A549 (cell line): Measurements from ENCODE around the gene TMA7B. TPM values are rescaled to one million over a fixed set of nuclear protein-coding genes. Genes with fewer than 3 reads are reported as not detected.

Experiments used
- ATAC-seq, 2 experiments: fragments of 200-7000 bp in 1 of 2; fragments of >200 bp in 1 of 2; cut with Nextera tagmentation in 1 of 2; cut with Tn5 transposase in 1 of 2; 3 replicates each; pipeline versions ENCODE4 v1.8.0 to v1.9.1; 2018 to 2020; ENCODE audit warnings: mild to moderate bottlenecking in 1 of 2, moderate library complexity in 1 of 2
- CTCF ChIA-PET: fragments of 300-600 bp; sonication (Branson Sonifier 250); formaldehyde crosslinking; extraction: SDS; loops from one replicate; lab custom pipeline; 2021; ENCODE audit warnings: antibody characterized with exemption, inconsistent platforms; lab: Yijun Ruan, JAX
- POLR2A ChIA-PET: fragments of 350-600 bp; formaldehyde crosslinking; extraction: SDS; loops from one replicate; lab custom pipeline; 2021; ENCODE audit warnings: antibody characterized with exemption, inconsistent platforms; lab: Yijun Ruan, JAX
- DNase-seq, 2 experiments: peaks; one replicate each; pipeline versions ENCODE4 v3.0.0 to v3.0.0-alpha.2; 2011 to 2016; ENCODE audit warnings: low read depth in 1 of 2, low spot score in 1 of 2
- FAIRE-seq: peaks from 2 replicates; lab custom pipeline; 2011; peaks lifted over from hg19 to GRCh38; lab: Jason Lieb, UNC
- H3K27ac ChIP-seq, 2 experiments: fragments of >200 bp; sonication (Bioruptor Twin); formaldehyde crosslinking; 3 replicates each; pipeline ENCODE4 v1.5.1; 2016 to 2017
- H3K4me1 ChIP-seq: fragments of >200 bp; sonication (Bioruptor Twin); formaldehyde crosslinking; 3 replicates; pipeline ENCODE4 v1.6.1; 2016
- H3K4me2 ChIP-seq: fragments of >200 bp; sonication (Bioruptor Twin); formaldehyde crosslinking; 3 replicates; pipeline ENCODE4 v1.6.1; 2016
- H3K4me3 ChIP-seq: fragments of >200 bp; sonication (Bioruptor Twin); formaldehyde crosslinking; 3 replicates; pipeline ENCODE4 v1.5.1; 2016
- H3K9me3 ChIP-seq: fragments of >200 bp; sonication (Bioruptor Twin); formaldehyde crosslinking; 3 replicates; pipeline ENCODE4 v1.6.1; 2016
- BHLHE40 ChIP-seq: IDR thresholded peaks from 2 replicates; pipeline ENCODE4 v1.6.1; 2012; ENCODE audit warnings: low read depth, low read length, inconsistent platforms
- CBX8 ChIP-seq: fragments of 200-600 bp; sonication (generic); IDR thresholded peaks from 2 replicates; pipeline ENCODE4 v1.6.1; 2016
- CEBPB ChIP-seq, 2 experiments: fragments of >200 bp in 1 of 2; sonication (Bioruptor Twin) in 1 of 2; formaldehyde crosslinking in 1 of 2; IDR thresholded peaks; 2 replicates each; pipeline ENCODE4 v1.6.1; 2012 to 2016
- EHF ChIP-seq: fragments of 250-450 bp; sonication (Bioruptor Pico); IDR thresholded peaks from 2 replicates; pipeline ENCODE4 v1.5.0; 2020; ENCODE audit warnings: mild to moderate bottlenecking
- ESRRA ChIP-seq: fragments of 150-350 bp; IDR thresholded peaks from 2 replicates; pipeline ENCODE4 v1.6.1; 2014; ENCODE audit warnings: mild to moderate bottlenecking, low read length, borderline replicate concordance
- FOSL2 ChIP-seq, 2 experiments: fragments of 450-650 bp in 1 of 2; fragments of >200 bp in 1 of 2; sonication (Bioruptor Twin) in 1 of 2; formaldehyde crosslinking; IDR thresholded peaks; 2 replicates each; pipeline versions ENCODE4 v1.5.0 to v1.6.1; 2016 to 2020; ENCODE audit warnings: mild to moderate bottlenecking in 1 of 2, moderate library complexity in 1 of 2
- GATA3 ChIP-seq: IDR thresholded peaks from 2 replicates; pipeline ENCODE4 v1.6.1; 2012; ENCODE audit warnings: borderline replicate concordance
- HEYL ChIP-seq: fragments of 250-450 bp; sonication (Bioruptor Pico); IDR thresholded peaks from 2 replicates; pipeline ENCODE4 v1.8.0; 2021; ENCODE audit warnings: mild to moderate bottlenecking, moderate library complexity
- HMGXB4 ChIP-seq: fragments of 250-450 bp; sonication (Bioruptor Pico); IDR thresholded peaks from 2 replicates; pipeline ENCODE4 v1.5.0; 2021; ENCODE audit warnings: mild to moderate bottlenecking, moderate library complexity, borderline replicate concordance
- HOXB5 ChIP-seq: fragments of 250-450 bp; sonication (Bioruptor Pico); IDR thresholded peaks from 2 replicates; pipeline ENCODE4 v1.5.0; 2020; ENCODE audit warnings: mild to moderate bottlenecking, moderate library complexity
- JUN ChIP-seq, 2 experiments: fragments of >200 bp; sonication (Bioruptor Twin); formaldehyde crosslinking; IDR thresholded peaks; 2 replicates in 1 of 2; 3 replicates in 1 of 2; pipeline ENCODE4 v1.6.1; 2016 to 2017
- KDM1A ChIP-seq: fragments of 200-600 bp; sonication (generic); IDR thresholded peaks from 2 replicates; pipeline ENCODE4 v1.6.1; 2016; ENCODE audit warnings: low read depth, mild to moderate bottlenecking
- KDM5A ChIP-seq: fragments of 200-600 bp; sonication (generic); IDR thresholded peaks from 2 replicates; pipeline ENCODE4 v1.6.1; 2016; ENCODE audit warnings: antibody characterized with exemption, mild to moderate bottlenecking
- NFE2L2 ChIP-seq: fragments of 150-350 bp; conservative IDR thresholded peaks from 2 replicates; pipeline ENCODE4 v1.6.1; 2014; ENCODE audit warnings: low read length
- RARB ChIP-seq: fragments of 250-450 bp; sonication (Bioruptor Pico); IDR thresholded peaks from 2 replicates; pipeline ENCODE4 v1.8.0; 2021; ENCODE audit warnings: mild to moderate bottlenecking, moderate library complexity
- REST ChIP-seq: fragments of 200-600 bp; sonication (generic); IDR thresholded peaks from 2 replicates; pipeline ENCODE4 v1.6.1; 2016; ENCODE audit warnings: antibody characterized with exemption, mild to moderate bottlenecking, moderate library complexity
- SREBF2 ChIP-seq: fragments of 450-650 bp; IDR thresholded peaks from 2 replicates; pipeline ENCODE4 v1.6.1; 2014; ENCODE audit warnings: mild to moderate bottlenecking, moderate library complexity
- WGBS: methylation state at CpG from one replicate; pipeline ENCODE4 v1.1.6; 2017; ENCODE audit errors: missing lambda C conversion rate; 5-methylcytosine and 5-hydroxymethylcytosine counted together
- polyA plus RNA-seq, 4 experiments: library from polyadenylated mRNA; depleted of rRNA in 3 of 4; stranded (reverse); fragments of >200 nt; fragmentation: RNase III in 1 of 4; extraction: RNeasy Plus Mini Kit Qiagen cat#74134 plus additional on column Dnase treatment in 1 of 4; gene quantifications; 2 replicates in 3 of 4; 3 replicates in 1 of 4; pipeline ENCODE4 v1.2.3, GENCODE V29; 2011 to 2017
- TF ChIP-seq, protein P1 (sequence below): fragments of 150-350 bp; IDR thresholded peaks from 2 replicates; pipeline ENCODE4 v1.6.1; 2014; ENCODE audit warnings: low read depth, mild to moderate bottlenecking, low read length

TMA7B gene
- polyA plus RNA-seq, 2 of the 4 experiments (the other 2 are of a cell fraction), result not detected

GRCh38 chr22:39932918-39933649, 27.1 kb upstream of the TMA7B start (continued):
- no peak for TF ChIP-seq REST

GRCh38 chr22:39933741-39934140, 26.5 kb upstream of the TMA7B start:
- 65% methylated on average over 8 of the region's 8 CpGs for whole genome bisulfite sequencing
- H3K4me1 ChIP-seq, result no peaks in the 10 kb centered on the region
- DNase-seq (no peak), FAIRE-seq (no peak), ATAC-seq (no peak)
- CTCF ChIA-PET, result interaction anchor here (0.6 to 2.0 kb wide), 5 partner anchors 9 to 94 kb away, joined by 3 to 8 read pairs (median 3); no protein-coding TSS in a partner anchor
- TF ChIP-seq, protein P1, sequence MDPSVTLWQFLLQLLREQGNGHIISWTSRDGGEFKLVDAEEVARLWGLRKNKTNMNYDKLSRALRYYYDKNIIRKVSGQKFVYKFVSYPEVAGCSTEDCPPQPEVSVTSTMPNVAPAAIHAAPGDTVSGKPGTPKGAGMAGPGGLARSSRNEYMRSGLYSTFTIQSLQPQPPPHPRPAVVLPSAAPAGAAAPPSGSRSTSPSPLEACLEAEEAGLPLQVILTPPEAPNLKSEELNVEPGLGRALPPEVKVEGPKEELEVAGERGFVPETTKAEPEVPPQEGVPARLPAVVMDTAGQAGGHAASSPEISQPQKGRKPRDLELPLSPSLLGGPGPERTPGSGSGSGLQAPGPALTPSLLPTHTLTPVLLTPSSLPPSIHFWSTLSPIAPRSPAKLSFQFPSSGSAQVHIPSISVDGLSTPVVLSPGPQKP, result no peak
- TF ChIP-seq GATA3 (no peak), JUN (IDR thresholded peaks at IDR 0.05) (no peak), NFE2L2 (no peak), KDM5A (no peak), FOSL2 (IDR thresholded peaks at IDR 0.05) (no peak), FOSL2 (CRISPR knock-in tag; IDR thresholded peaks at IDR 0.05) (no peak), BHLHE40 (no peak), EHF (CRISPR knock-in tag) (no peak), ESRRA (no peak), HMGXB4 (CRISPR knock-in tag) (no peak), CEBPB (IDR thresholded peaks at IDR 0.05) (no peak), KDM1A (no peak), HOXB5 (CRISPR knock-in tag) (no peak), CBX8 (no peak), SREBF2 (no peak)
- no peaks in the 10 kb centered on the region for H3K9me3 ChIP-seq
- POLR2A ChIA-PET, result no interaction called here
- no peak overlapping the region for H3K4me2 ChIP-seq
- no peak overlapping the region for H3K4me3 ChIP-seq
- no peak overlapping the region for H3K27ac ChIP-seq

GRCh38 chr22:39935116-39935515, 25.1 kb upstream of the TMA7B start:
- WGBS, result 40% methylated on average over 4 of the region's 4 CpGs
- TF ChIP-seq RARB (CRISPR knock-in tag) (no peak), HEYL (CRISPR knock-in tag) (no peak)
- Histone ChIP-seq H3K4me3 (no peak overlapping the region), H3K27ac (no peak overlapping the region), H3K4me1 (no peaks in the 10 kb centered on the region), H3K9me3 (no peaks in the 10 kb centered on the region), H3K4me2 (no peak overlapping the region)
- DNase-seq, result no peak
- ATAC-seq, result no peak
- ChIA-PET CTCF (interaction anchor here (2.0 kb wide), 1 partner anchor 90 kb away, joined by 8 read pairs; no protein-coding TSS in a partner anchor), POLR2A (no interaction called here)
- no peak for FAIRE-seq
